ENCODE results near the gene NBPF26. TPM values are rescaled to one million over a fixed set of nuclear protein-coding genes. Genes with fewer than 3 reads are reported as not detected.
A peak's percentile ranks its signal among the peaks of the same experiment; 100 is the strongest.
"Not testable (repeated sequence)": the region's sequence is repeated elsewhere in the genome, so short reads cannot be mapped to it uniquely, and the experiment has no call there.

The NBPF26 gene
- total RNA-seq (2012; rRNA removed): 25.8 and 27.1 TPM in 2 replicates

GRCh38 chr1:120723715-120724402, at the start of gene NBPF26:
NBPF26 (plus strand) TSS chr1:120723945.
- H3K4me3 ChIP-seq (ENCODE audit: low read length): peak within 1 kb of the TSS; percentile 69
- not testable (repeated sequence) for H3K27me3 ChIP-seq (ENCODE audit: control insufficient read depth, insufficient read depth, low read length); H3K36me3 ChIP-seq (ENCODE audit: insufficient read depth, low read length); H3K9me3 ChIP-seq (replicated peaks; ENCODE audit: low read length); H3K4me2 ChIP-seq (ENCODE audit: low read length); H3K4me1 ChIP-seq (ENCODE audit: control insufficient read depth, insufficient read depth, low read length)
- H3K9ac ChIP-seq (ENCODE audit: low read depth, low read length): peak within 1 kb of the TSS; percentile 78

GRCh38 chr1:120680106-120680819, 43.5 kb upstream of the NBPF26 start:
- not testable (repeated sequence) for H3K4me3 ChIP-seq (ENCODE audit: low read length); H3K9ac ChIP-seq (ENCODE audit: low read depth, low read length); H3K36me3 ChIP-seq (ENCODE audit: insufficient read depth, low read length); H3K4me2 ChIP-seq (ENCODE audit: low read length); H3K9me3 ChIP-seq (replicated peaks; ENCODE audit: low read length); H3K27me3 ChIP-seq (ENCODE audit: control insufficient read depth, insufficient read depth, low read length); H3K4me1 ChIP-seq (ENCODE audit: control insufficient read depth, insufficient read depth, low read length)

- H3K27me3 ChIP-seq (ENCODE audit: control insufficient read depth, insufficient read depth, low read length); H3K4me3 ChIP-seq (ENCODE audit: low read length); H3K9me3 ChIP-seq (replicated peaks; ENCODE audit: low read length); H3K9ac ChIP-seq (ENCODE audit: low read depth, low read length); H3K4me1 ChIP-seq (ENCODE audit: control insufficient read depth, insufficient read depth, low read length); H3K36me3 ChIP-seq (ENCODE audit: insufficient read depth, low read length); H3K4me2 ChIP-seq (ENCODE audit: low read length): not testable (repeated sequence)
Measured at GRCh38 chr1:120680938-120681337, 42.8 kb upstream of the NBPF26 start.

GRCh38 chr1:120684397-120684796, 39.3 kb upstream of the NBPF26 start:
- not testable (repeated sequence) for H3K27me3 ChIP-seq (ENCODE audit: control insufficient read depth, insufficient read depth, low read length); H3K4me3 ChIP-seq (ENCODE audit: low read length); H3K4me1 ChIP-seq (ENCODE audit: control insufficient read depth, insufficient read depth, low read length); H3K9me3 ChIP-seq (replicated peaks; ENCODE audit: low read length); H3K36me3 ChIP-seq (ENCODE audit: insufficient read depth, low read length); H3K4me2 ChIP-seq (ENCODE audit: low read length); H3K9ac ChIP-seq (ENCODE audit: low read depth, low read length)

GRCh38 chr1:120685622-120686021, 38.1 kb upstream of the NBPF26 start:
- not testable (repeated sequence) for H3K27me3 ChIP-seq (ENCODE audit: control insufficient read depth, insufficient read depth, low read length); H3K4me3 ChIP-seq (ENCODE audit: low read length); H3K4me2 ChIP-seq (ENCODE audit: low read length); H3K9me3 ChIP-seq (replicated peaks; ENCODE audit: low read length); H3K36me3 ChIP-seq (ENCODE audit: insufficient read depth, low read length); H3K4me1 ChIP-seq (ENCODE audit: control insufficient read depth, insufficient read depth, low read length); H3K9ac ChIP-seq (ENCODE audit: low read depth, low read length)

- H3K27me3 ChIP-seq (ENCODE audit: control insufficient read depth, insufficient read depth, low read length); H3K9me3 ChIP-seq (replicated peaks; ENCODE audit: low read length); H3K4me2 ChIP-seq (ENCODE audit: low read length); H3K9ac ChIP-seq (ENCODE audit: low read depth, low read length); H3K4me3 ChIP-seq (ENCODE audit: low read length); H3K4me1 ChIP-seq (ENCODE audit: control insufficient read depth, insufficient read depth, low read length); H3K36me3 ChIP-seq (ENCODE audit: insufficient read depth, low read length): not testable (repeated sequence)
Measured at GRCh38 chr1:120687250-120687649, 36.5 kb upstream of the NBPF26 start.

- not testable (repeated sequence) for H3K36me3 ChIP-seq (ENCODE audit: insufficient read depth, low read length); H3K4me2 ChIP-seq (ENCODE audit: low read length); H3K4me3 ChIP-seq (ENCODE audit: low read length)
Measured at GRCh38 chr1:120700807-120701562, 22.8 kb upstream of the NBPF26 start.

GRCh38 chr1:120723358-120723714, 409 bp upstream of the NBPF26 start:
- not testable (repeated sequence) for H3K27me3 ChIP-seq (ENCODE audit: control insufficient read depth, insufficient read depth, low read length); H3K4me2 ChIP-seq (ENCODE audit: low read length); H3K9ac ChIP-seq (ENCODE audit: low read depth, low read length); H3K4me3 ChIP-seq (ENCODE audit: low read length); H3K4me1 ChIP-seq (ENCODE audit: control insufficient read depth, insufficient read depth, low read length); H3K36me3 ChIP-seq (ENCODE audit: insufficient read depth, low read length); H3K9me3 ChIP-seq (replicated peaks; ENCODE audit: low read length)

More at GRCh38 chr1:120700807-120701562, 22.8 kb upstream of the NBPF26 start:
- not testable (repeated sequence) for H3K4me1 ChIP-seq (ENCODE audit: control insufficient read depth, insufficient read depth, low read length); H3K27me3 ChIP-seq (ENCODE audit: control insufficient read depth, insufficient read depth, low read length); H3K9ac ChIP-seq (ENCODE audit: low read depth, low read length); H3K9me3 ChIP-seq (replicated peaks; ENCODE audit: low read length)

- peak overlapping the region; percentile 78 for H3K9ac ChIP-seq (ENCODE audit: low read depth, low read length)
- H3K4me2 ChIP-seq (ENCODE audit: low read length); H3K9me3 ChIP-seq (replicated peaks; ENCODE audit: low read length); H3K4me1 ChIP-seq (ENCODE audit: control insufficient read depth, insufficient read depth, low read length); H3K36me3 ChIP-seq (ENCODE audit: insufficient read depth, low read length); H3K27me3 ChIP-seq (ENCODE audit: control insufficient read depth, insufficient read depth, low read length): not testable (repeated sequence)
- peak overlapping the region; percentile 69 for H3K4me3 ChIP-seq (ENCODE audit: low read length)
Measured at GRCh38 chr1:120724507-120724906, 762 bp downstream of the NBPF26 start.

GRCh38 chr1:120728811-120729210, 5.1 kb downstream of the NBPF26 start:
- H3K9me3 ChIP-seq (replicated peaks; ENCODE audit: low read length); H3K9ac ChIP-seq (ENCODE audit: low read depth, low read length); H3K4me2 ChIP-seq (ENCODE audit: low read length); H3K36me3 ChIP-seq (ENCODE audit: insufficient read depth, low read length); H3K4me1 ChIP-seq (ENCODE audit: control insufficient read depth, insufficient read depth, low read length); H3K27me3 ChIP-seq (ENCODE audit: control insufficient read depth, insufficient read depth, low read length); H3K4me3 ChIP-seq (ENCODE audit: low read length): not testable (repeated sequence)

- not testable (repeated sequence) for H3K4me1 ChIP-seq (ENCODE audit: control insufficient read depth, insufficient read depth, low read length); H3K4me3 ChIP-seq (ENCODE audit: low read length); H3K36me3 ChIP-seq (ENCODE audit: insufficient read depth, low read length); H3K4me2 ChIP-seq (ENCODE audit: low read length); H3K9ac ChIP-seq (ENCODE audit: low read depth, low read length); H3K27me3 ChIP-seq (ENCODE audit: control insufficient read depth, insufficient read depth, low read length); H3K9me3 ChIP-seq (replicated peaks; ENCODE audit: low read length)
Measured at GRCh38 chr1:120769090-120769489, 45.3 kb downstream of the NBPF26 start.

- H3K9ac ChIP-seq (ENCODE audit: low read depth, low read length); H3K4me3 ChIP-seq (ENCODE audit: low read length); H3K9me3 ChIP-seq (replicated peaks; ENCODE audit: low read length); H3K4me1 ChIP-seq (ENCODE audit: control insufficient read depth, insufficient read depth, low read length); H3K4me2 ChIP-seq (ENCODE audit: low read length); H3K27me3 ChIP-seq (ENCODE audit: control insufficient read depth, insufficient read depth, low read length); H3K36me3 ChIP-seq (ENCODE audit: insufficient read depth, low read length): not testable (repeated sequence)
Measured at GRCh38 chr1:120805452-120805851, 81.7 kb downstream of the NBPF26 start.
